UCSD-AML1 (cell line): ENCODE results near the gene THRA.
A peak's percentile ranks its signal among the peaks of the same experiment; 100 is the strongest.

Experiments used
- DNase-seq: peaks from one replicate; lab custom pipeline; 2025; ENCODE audit not compliant: unreplicated experiment; lab: John Stamatoyannopoulos, UW

The THRA gene

DNA sequence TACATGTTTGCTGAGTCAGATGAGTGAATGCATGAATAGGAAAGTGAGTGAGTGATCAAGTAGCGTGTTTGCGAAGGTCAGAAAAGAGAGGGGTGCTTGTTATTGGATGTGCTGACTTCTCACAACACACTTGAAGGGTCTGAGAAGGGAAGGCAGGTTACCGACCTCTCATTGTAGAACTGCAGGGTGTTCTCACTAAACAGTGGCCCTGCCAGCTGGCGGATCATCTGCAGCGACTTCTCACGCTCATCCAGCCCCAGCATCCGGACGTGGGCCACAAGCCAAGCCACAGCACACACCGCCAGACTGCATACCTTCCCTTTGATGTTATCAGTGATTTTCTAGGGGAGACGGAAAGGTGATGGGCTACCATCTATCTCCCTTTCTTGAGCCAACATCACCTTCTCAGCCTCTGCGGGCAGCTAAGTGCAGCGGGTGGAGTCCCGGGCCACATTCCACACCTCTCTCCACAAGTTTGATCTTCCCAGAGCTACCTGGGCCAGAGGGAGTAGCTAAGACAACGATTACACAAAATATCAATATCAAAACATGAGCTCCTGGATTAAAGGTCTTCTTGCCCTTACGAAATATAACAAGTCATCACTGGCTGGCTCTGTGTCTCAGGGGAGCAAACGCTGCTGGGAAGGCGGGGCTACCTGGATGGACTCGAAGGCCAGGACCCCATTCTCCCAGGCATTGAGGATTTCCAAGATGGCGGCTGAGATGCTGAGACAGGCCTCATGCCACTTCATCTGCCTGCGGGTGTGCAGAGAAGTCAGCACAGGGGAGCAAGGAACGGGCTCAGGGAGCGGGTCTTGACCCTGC, 36.6 kb upstream of the THRA start:
- DNase-seq, result no peak

DNA sequence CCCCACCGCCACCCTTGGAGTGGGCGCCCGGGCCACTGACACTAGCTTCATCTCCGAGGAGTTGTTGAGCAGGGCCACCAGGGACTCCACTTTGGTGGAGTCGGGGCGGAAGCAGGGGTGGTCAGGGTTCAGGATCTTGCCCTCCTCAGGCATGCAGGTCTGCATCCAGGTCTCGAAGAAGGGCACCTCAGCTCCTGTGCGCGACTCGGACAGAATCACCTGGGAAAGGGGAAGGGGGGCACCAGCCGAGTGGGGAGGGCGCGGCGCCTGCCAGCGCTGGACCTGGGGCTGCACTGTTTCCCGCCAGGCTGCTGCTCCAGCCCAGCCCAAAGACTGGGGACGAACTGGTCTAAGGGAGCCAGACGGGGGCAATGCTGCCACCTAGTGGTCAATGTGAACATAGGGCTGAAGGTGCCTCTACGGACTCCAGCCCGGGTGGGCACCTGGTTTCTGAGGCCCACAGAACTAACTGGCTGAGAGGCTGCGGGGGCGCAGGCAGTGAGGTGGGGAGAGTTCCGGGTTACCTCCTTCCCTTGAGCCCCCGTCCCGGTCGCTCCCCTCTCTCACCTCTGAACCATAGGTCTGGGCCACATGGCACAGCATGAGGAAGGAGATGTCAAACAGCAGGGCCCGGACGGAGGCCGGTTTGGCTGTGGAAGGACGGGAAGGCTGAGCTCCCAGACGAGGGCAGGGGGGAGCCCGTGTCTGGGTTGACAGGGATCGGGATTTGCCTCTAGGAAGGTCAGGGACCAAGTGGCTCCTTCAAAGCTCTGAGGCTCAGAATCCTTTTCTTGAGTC, 35.8 kb upstream of the THRA start:
- DNase-seq, result peak; percentile 61

DNA sequence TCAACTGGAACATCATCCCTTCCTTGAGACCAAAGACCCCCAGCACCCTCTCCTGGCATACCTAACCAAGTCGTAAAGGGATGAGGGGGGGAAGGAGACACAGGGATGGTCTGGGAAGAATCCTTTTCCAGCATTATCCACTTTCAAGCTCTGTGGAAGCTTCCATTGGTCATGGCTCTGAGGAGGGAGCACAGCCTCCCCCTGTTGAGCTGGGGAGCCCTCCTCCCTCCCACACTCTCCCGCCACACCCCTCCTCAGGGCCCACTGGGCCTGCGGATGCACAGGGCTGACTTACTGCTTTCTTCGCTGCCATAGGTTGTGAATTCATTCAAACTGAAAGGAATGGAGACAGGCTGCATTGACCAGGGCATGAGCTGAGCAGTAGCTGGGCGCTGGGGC, 35.2 kb upstream of the THRA start:
- no peak for DNase-seq

DNA sequence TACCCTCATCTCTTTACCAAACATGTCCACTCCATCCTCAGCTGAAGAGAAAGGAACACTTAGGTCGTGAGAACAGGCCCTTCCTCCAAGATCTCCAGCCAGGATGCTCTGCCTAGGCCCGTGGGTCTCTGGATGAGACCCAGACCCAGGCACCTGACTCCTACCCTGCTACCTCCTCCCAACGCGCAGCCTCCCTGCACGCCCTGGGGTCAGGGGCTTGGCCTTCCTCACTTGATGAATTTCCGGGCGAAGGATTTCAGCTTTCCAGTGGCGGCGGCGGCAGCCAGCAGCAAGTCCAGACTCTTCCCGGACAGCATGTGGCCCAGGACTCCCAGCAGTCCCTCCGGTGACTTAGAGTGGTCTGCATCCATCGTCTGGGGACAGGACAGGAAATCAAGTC, 34.2 kb upstream of the THRA start:
- DNase-seq, result no peak

DNA sequence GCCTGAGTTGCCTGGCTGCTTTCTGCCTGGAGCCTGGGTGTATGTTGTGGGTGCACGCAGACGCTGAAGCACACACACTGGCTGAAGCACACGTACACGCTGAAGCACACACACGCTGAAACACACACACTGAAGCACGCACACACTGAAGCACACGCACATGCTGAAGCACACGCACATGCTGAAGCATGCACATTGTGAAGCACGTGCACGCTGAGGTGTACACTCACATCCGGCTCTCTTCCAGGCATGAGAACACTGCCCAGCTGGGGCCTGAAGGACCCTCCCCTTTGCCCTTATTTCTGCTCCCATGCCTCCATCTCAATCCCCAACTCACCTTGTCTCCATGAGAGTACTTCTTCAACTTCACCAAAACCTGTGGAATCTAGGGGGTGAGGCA, 31.1 kb upstream of the THRA start:
- DNase-seq, result no peak

DNA sequence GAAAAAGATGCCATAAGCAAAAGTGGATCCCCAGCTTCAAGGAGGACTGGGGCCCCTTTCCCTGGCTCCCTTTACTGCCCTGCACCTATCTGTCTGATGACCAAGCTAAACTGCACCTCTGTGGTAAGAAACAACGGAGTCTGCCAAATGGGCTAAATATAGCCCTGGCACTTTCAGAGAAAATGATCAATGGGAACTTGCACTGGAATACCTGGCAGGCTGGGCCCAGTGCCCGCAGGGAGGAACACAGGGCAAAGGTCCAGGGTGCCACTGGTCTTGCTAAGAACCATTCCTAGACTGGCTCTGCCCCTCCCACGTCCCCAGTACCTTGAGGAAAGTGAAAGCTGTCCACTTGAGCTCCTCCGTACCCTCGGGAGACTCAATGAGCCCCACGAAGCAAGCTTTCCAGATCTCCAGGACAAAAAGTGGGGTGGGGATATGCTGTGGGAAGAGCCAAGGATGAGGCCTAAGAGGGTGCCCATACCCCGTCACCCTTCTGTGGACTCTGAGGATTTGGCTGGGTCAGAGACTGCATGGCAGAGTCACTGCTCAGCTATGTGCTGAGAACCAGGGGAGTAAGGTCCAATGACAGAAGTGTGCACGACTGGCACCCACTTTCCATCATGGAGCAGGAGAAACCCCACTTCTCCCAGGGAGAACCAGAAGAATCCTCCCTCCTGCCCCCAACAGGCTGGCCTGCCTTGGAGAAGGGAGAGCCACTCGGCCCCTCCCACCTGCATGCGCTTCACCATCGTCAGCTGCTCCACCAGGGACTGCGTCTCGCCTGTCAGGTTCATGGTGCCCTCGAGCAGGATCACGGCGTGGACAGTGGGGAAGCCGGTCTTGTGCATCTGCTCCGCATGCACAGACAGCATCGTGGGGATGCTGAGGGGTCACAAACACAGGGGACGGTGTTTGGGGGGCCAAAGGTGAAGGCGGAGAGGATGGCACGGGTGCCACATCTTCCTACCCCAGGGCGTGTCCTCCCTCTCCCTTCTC, 30.1 kb upstream of the THRA start:
- no peak for DNase-seq

DNA sequence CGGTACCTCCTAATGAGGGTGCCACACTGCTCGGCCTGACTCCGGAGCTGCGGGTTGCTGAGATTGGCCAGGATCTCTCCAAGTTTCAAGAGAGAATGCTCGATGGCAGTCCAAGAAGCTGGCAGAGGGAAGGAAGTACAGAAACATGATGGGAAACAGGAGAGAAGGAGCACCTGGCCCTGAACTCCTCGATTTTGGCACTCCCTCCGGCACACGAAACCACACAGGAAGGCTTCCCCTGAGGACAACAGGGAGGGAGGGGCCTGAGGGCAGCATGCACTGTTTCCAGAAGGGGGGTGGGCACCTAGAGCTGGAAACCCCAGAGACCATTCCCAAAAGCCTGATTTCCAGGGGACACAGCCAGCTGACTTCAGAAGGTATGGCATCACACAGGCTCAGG, 29.4 kb upstream of the THRA start:
- no peak for DNase-seq

DNA sequence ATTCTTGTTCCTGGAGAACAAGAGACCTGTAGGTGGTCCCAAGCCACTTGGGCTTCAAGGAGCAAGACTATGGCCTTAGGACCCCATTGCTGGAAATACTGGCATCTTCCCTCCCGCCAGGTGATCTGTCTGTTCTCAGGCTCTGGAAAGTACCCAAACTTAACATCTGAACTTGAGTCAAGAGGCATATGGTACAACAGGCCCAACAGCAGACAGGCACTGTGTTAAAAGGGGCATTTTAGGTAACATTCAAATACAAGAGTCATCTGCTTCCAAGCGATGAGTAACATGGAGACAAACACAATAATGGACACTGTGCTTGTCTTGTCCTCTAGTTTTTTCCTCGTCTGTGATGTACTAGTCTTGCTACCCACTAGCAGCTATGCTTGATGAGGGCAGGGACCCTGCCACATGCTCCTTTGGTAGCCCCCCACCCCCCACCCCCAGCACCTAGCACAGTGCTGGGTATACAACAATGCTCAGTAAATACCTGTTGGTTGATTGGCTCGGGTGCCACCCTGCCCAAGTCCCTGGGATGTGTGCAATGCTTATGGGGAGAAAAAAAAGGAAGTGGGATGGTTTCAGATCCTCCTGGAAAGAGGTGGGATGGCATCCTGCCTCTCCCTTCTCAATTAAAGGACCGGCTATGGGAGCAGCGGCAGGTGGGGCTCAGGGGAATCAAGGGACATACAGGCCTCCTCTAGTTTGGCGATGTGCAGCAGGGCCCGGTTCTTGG, 28.2 kb upstream of the THRA start:
- DNase-seq, result no peak

DNA sequence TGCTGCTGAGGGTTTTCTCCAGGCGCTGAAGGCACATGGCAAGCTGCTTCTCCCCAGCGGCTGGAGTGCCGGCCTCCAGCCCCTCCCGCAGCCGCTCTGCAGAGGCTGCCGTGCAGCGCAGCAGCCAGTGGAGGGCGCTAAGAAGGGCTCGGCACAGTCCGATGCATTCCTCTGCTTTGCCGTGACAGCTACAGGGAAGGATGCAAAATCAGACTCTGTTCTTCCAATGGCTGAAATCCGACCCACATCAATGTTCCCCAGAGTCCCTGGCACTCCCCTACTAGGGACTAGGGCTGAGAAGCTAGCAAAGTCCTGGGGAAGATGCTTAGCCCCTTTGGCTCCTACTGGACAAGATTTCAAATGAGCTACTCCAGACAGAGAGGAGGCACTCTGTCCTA, 27.6 kb upstream of the THRA start:
- peak; percentile 26 for DNase-seq

DNA sequence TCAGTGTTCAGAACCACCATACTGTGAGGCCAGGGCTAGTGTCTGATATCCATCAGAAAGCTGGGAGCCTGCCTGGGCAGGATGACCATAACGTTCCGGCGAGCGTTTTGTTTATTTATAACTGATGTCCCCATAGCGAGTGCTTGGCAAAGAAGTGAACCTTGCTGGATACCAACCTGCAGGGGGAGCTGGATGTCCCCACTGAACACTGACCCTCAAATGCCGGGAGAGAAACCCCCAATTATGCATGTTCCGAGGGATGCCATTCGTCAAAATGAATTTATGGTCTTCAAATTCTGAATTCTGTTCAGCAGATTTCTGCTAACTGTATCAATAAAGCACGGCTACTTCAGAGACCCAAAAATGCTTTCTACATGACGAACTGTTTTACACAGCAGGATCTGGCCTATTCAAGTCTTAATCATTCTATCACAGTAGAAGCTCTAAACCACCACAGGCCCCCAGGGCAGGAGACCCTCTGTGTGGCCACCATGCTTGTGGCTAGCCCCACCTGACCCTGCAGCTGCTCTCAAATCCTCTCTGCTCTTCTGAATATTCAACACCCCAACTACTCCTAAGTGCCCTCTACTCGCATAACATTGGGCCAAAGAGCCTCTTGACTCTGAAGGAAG, 23.8 kb upstream of the THRA start:
- DNase-seq, result no peak

DNA sequence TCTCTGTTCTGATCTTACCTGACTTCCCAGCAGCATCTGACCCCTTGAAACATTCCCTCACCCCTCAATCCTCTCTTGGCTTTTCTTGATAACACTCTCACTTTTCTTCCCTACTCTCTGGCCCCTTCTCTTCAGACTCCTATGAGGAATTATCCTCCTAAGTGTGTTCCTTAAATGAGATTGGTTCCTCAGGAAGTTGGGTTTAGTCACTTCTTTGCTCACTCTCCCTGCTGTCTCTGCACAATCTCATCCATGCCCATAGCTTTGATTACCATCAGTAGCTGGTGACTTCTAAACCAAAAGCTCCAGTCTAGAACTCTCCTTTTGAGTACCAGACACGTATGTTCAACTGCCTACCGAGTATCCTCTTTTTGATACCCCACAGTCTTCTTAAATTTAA, 21.6 kb upstream of the THRA start:
- DNase-seq, result no peak

DNA sequence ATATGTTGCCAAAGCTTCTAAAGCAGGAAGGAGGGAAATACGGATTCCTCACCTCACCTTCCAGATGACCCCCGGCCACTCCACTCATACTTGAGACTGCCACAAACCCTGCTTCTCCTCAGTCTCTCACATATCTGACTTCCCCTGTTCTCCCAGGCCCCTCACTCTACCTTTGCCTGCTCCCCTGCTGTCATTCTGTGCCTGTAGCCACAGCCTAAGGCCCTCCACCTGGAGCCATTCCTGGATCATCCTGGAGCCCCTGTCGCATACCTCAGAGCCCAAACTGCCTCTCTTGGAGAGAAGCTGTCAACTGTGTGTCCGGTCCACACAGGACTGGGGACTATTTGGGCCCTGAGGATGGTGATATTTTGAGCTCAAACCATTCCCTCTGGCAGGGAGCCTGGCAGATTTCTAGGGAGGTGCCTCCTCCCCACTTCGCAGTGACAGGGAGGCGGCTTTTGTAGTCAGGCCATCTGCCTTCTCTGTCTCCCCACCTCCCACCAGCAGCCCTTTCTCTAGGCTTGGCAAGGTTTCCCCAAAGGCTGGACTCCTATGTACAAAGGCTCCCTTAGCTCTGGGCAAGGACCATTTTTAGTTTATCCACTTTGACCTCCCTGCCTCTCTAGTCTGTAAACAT, 6.3 kb upstream of the THRA start:
- DNase-seq, result no peak

DNA sequence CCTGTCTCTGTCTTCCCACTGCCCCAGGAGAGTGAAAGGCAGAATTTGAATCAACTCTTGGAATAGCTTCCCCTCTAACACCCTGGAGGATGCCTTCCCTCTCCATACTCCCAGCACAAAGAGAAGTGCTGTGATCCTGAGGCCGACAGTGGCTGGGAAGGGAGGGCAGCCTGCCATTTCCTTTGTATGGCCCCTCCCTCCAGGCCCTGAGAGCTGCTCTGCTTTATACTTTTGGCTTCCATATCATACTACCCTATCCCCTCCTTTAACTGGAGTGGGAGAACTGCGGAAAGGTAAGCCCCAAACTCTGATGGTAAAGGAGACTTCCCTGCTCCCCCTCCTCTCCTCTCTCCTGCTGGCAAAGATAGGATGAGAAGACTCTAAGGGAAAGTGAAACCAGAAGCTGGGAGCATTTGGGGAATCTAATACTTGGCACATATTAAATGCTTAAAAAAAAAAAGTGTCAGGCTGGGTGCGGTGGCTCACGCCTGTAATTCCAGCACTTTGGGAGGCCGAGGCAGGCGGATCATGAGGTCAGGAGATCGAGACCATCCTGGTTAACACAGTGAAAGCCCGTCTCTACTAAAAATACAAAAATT, 4.5 kb upstream of the THRA start:
- DNase-seq, result no peak

DNA sequence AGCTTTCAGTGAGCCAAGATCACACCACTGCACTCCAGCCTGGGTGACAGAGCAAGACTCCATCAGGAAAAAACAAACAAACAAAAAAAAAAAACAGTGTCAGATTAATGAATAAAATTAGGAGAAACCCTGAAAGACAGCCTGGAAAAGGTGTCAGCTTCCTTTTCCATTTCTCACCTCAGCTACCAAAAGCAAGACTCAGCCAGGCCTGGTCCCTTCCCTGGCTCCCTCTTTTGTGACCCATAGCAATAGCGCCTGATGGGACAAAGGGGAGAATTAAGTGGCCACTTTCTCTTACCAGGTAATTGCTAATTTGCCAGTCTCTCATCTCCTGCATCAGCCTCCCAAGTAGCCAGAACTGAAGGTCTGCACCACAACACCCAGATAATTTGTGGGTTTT, 3.9 kb upstream of the THRA start:
- no peak for DNase-seq

DNA sequence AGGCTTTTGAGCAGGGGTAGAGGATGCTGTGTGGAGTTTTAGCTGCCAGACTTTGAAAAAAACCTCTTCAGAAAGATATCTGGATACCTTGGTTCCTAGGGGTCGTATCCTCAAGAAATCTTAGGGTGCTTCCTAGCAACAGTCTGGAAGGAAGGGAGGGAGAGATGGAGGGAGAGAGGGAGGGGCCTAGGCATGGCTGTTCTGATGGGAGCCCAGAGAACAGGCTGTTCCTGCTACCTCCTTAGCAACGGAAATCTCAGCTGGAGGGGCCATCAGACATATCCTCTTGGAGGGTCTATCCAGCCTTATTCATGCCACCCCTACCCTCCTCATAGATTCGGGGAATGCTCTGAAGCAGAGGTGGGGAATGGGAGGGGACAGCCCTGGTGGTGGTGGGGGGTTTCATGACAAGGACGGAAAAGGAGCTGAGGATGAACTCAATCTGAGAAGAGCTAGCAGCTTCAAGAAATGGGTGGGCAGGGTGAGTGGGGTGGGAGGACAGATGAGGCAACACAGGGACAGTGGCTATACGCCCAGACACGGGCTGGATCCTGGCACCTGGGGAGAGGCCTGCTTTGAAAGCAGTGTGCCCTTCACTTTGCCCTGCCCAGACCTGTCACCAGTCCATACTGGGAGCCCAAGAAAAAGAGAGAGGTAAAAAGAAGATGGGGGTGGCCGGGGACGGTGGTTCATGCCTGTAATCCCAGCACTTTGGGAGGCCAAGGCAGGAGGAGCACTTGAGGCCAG, 2.9 kb upstream of the THRA start:
- no peak for DNase-seq

DNA sequence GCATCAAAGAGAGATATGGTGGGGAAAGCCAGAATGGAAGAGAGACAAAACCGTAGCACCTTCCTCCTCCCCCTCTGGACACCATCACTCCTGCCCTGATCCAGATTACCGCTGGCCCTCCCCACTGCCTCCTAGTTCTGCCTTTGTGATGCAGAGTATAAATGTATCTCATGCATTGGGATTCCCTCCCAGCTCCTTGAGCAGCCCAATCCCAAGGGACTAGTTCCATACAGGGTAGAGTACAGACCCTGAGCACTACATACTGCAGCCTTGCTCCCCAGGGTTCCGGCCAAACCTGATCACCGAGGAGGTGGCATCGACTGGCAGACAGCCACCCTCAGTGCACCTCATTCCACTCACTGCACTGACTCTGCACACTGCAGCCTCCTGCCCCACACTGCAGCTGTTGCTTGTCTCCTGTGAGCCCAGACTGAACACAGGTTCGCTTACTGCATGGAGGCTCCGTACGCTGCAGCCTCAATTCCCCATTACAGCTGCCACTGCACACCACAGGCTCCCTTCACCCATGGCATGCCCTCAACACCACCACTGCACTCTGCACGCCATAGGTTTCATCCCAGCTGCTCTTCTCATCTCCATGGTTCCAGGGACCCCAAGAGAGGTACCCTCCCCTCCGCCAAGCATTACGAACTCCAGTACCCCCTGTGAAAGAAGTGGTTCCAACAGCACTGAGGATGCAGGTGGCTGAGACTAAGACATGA, 1.7 kb upstream of the THRA start:
- DNase-seq, result no peak

DNA sequence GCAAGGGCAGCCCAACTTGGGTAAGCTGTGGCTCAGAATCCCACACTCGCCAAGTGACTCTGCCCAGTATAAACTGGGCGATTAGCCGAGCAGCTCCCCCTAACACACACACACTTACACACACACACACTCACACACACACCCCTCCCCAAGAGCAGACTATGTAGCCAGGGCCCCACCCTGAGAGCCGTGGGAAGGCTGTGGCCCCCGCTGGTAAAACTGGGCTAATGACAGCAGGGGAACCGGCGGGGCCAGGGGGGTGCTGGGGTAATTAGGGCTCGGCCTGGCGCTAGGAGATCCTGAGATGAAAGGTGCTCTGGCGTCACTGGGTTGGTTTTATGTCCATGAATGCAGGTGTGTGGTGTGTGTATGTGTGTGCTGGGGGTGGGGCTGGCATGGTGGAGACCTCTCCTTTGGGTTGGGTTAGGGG, 1.1 kb upstream of the THRA start:
- DNase-seq, result no peak
